NCI-H345 treated with DMSO at 0.1 percent for 48 hours (cell line): ENCODE results near the gene TEX11.

Source experiments
- DNase-seq: peaks from one replicate; lab custom pipeline; 2025; ENCODE audit not compliant: unreplicated experiment; lab: John Stamatoyannopoulos, UW

The TEX11 gene

GRCh38 chrX:70498129-70498528, 410.4 kb downstream of the TEX11 start:
- DNase-seq = no peak

- no peak for DNase-seq
Observed at GRCh38 chrX:70497026-70497425, 411.5 kb downstream of the TEX11 start.

GRCh38 chrX:70496491-70496890, 412.0 kb downstream of the TEX11 start:
- DNase-seq = no peak

- no peak for DNase-seq
Observed at GRCh38 chrX:70494441-70494840, 414.1 kb downstream of the TEX11 start.

GRCh38 chrX:70488856-70489255, 419.7 kb downstream of the TEX11 start:
- DNase-seq = no peak

- peak; percentile 72 for DNase-seq
Observed at GRCh38 chrX:70485466-70485865, 423.0 kb downstream of the TEX11 start.

GRCh38 chrX:70482300-70482699, 426.2 kb downstream of the TEX11 start:
- no peak for DNase-seq

GRCh38 chrX:70481471-70482270, 426.8 kb downstream of the TEX11 start:
- no peak for DNase-seq

GRCh38 chrX:70480660-70481018, 427.9 kb downstream of the TEX11 start:
- no peak for DNase-seq

- no peak for DNase-seq
Observed at GRCh38 chrX:70479922-70480659, 428.4 kb downstream of the TEX11 start.

- no peak for DNase-seq
Observed at GRCh38 chrX:70479247-70479921, 429.1 kb downstream of the TEX11 start.
